ENCODE results near the gene NCKAP5L. TPM values are rescaled to one million over a fixed set of nuclear protein-coding genes. Genes with fewer than 3 reads are reported as not detected.
"Not testable (repeated sequence)": the region's sequence is repeated elsewhere in the genome, so short reads cannot be mapped to it uniquely, and the experiment has no call there.

The NCKAP5L gene
- total RNA-seq, 2 donors from 2014 or later: 10.1 to 13.2 TPM

DNA sequence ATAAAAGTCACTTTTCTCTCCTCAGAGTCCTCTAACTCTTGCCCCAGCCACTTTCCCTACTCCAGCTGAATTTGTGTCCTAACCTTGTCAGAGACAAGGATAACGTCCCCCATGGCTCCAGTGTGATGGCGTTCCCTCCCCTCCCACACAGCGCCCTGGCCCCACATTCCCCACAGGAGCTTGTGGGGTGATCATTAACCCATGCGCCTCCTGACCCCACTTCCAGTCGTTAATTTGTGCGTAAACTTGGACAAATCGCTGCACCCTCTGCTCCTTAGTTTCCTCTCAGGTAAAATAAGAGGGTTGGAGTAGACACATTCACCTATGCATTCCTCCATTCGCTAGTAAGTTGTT is 37.5 kb upstream of the NCKAP5L start:
- TF ChIP-seq POLR2A (IDR thresholded peaks at IDR 0.05) (no peak), CTCF (IDR thresholded peaks at IDR 0.05) (no peak)
- WGBS, 2 donors: 70 to 80% methylated on average over 8 of the region's 8 CpGs
- no peaks in the 10 kb centered on the region for H3K36me3 ChIP-seq (replicated peaks in 1 of 2; ENCODE audit: insufficient read depth in 1 of 2, low read depth in 2 of 2)
- H3K9me3 ChIP-seq: no peaks in the 10 kb centered on the region
- H3K27ac ChIP-seq: no peak overlapping the region
- no peak overlapping the region for H3K4me3 ChIP-seq
- intact Hi-C loops (cut with DNase I): no loop called here
- H3K4me1 ChIP-seq: peaks cover 29% of the 10 kb centered on the region
- no peak for ATAC-seq
- H3K27me3 ChIP-seq: no peaks in the 10 kb centered on the region
- no peak for DNase-seq

DNA sequence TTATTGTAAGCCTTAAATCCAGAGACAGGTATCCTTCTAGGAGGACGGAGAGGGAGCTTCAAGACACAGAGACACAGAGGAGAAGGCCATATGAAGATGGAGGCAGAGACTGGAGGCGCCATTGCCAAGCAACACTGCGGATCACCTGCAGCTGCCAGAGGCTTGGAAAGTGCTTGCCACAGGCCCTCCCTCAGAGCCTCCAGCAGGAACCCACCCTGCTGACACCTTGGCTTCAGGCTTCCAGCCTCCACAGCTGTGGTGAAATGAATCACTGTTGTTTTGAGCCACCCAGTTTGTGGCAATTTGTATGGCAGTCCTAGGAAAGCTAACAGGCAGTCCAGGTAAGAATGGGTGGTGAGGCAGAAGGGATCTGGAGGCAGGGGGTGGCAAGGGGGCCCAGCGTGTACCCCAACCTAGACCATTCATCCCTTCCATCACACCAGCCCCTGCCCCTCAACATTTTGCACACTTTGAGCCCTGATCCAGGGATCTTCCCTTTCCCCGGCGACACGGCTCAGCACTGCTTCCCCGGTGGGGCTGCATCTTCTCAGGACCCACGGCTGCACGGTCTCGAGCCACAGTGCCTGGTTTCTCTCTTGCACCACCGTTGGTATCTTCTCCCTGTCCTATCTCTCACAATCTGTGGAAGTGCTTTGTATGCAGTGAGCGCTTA is 37.0 kb upstream of the NCKAP5L start:
- no peak overlapping the region for H3K4me3 ChIP-seq
- H3K4me1 ChIP-seq: peaks cover 29% of the 10 kb centered on the region
- intact Hi-C loops (cut with DNase I): no loop called here
- WGBS, 2 donors: 79 to 80% methylated on average over 13 of the region's 13 CpGs
- TF ChIP-seq POLR2A (IDR thresholded peaks at IDR 0.05) (no peak), CTCF (IDR thresholded peaks at IDR 0.05) (no peak)
- ATAC-seq (no peak), DNase-seq (no peak)
- no peak overlapping the region for H3K27ac ChIP-seq
- no peaks in the 10 kb centered on the region for H3K9me3 ChIP-seq
- H3K36me3 ChIP-seq (replicated peaks in 1 of 2; ENCODE audit: insufficient read depth in 1 of 2, low read depth in 2 of 2): no peaks in the 10 kb centered on the region
- no peaks in the 10 kb centered on the region for H3K27me3 ChIP-seq

DNA sequence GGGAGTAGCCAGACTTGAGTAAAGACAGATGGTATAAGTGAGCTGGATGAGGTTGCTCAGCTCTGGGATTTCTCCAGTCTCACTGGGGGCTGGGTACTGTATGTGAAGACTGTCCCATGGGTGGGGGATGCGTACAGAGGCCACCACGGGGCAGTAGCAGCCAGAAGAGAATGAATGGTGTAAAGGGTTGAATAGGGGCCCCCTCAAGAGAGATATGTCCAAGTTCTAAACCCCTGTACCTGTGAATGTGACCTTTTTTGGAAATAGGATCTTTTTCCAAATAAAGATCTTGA is 36.5 kb upstream of the NCKAP5L start:
- no peak for TF ChIP-seq CTCF (IDR thresholded peaks at IDR 0.05)
- no peak for TF ChIP-seq POLR2A (IDR thresholded peaks at IDR 0.05)
- ATAC-seq (no peak), DNase-seq (no peak)
- whole genome bisulfite sequencing, 2 donors: 55 to 60% methylated on average over 2 of the region's 2 CpGs
- no peaks in the 10 kb centered on the region for H3K27me3 ChIP-seq
- H3K4me3 ChIP-seq: no peak overlapping the region
- H3K4me1 ChIP-seq: peaks cover 29% of the 10 kb centered on the region
- H3K36me3 ChIP-seq (replicated peaks in 1 of 2; ENCODE audit: insufficient read depth in 1 of 2, low read depth in 2 of 2): no peaks in the 10 kb centered on the region
- no peak overlapping the region for H3K27ac ChIP-seq
- H3K9me3 ChIP-seq: no peaks in the 10 kb centered on the region
- intact Hi-C loops (cut with DNase I): no loop called here

DNA sequence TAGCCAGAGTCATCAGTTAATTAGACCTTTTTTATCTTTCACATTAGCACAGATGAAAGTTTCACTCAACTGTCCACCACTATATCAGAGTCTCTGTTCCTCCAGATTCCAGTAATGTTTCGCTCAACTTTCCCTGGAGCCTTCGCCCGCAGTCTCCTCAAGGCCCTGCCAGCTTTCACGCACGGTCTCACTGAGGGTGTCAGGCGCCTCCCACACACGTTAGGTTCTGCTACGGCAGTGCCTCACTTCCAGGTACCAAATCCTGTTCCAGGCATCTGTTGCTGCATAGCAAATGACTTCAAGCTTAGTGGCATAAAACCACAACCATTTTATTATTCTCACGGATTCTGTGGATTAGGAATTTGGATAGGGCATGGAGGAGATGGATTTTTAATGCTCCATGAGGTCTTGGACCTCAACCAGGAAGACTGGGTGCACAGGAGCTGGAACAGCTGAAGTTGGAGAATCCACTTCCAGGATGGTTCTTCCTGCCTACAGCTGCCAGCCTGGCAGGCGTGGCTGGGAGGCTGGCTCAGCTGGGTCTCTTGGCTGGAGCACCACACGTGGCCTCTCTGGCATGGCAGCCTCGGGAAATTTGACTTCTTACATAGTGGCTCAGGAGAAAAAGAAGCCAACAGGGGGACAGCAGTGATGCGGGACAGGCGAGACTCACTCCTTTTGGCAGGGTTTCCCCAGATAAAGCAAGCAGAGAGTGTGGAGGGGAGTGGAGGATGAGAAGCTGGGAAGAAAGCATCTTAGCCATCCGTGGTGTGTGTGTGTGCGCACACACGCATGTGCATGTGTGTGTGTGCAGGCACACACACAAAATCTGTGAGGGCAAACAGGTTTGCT is 36.0 kb upstream of the NCKAP5L start:
- intact Hi-C loops (cut with DNase I): no loop called here
- TF ChIP-seq CTCF (IDR thresholded peaks at IDR 0.05): no peak
- TF ChIP-seq POLR2A (IDR thresholded peaks at IDR 0.05): no peak
- DNase-seq: no peak
- Histone ChIP-seq H3K9me3 (no peaks in the 10 kb centered on the region), H3K27ac (no peak overlapping the region), H3K36me3 (replicated peaks in 1 of 2; ENCODE audit: insufficient read depth in 1 of 2, low read depth in 2 of 2) (no peaks in the 10 kb centered on the region), H3K4me3 (no peak overlapping the region), H3K4me1 (peaks cover 24% of the 10 kb centered on the region), H3K27me3 (no peaks in the 10 kb centered on the region)
- ATAC-seq: no peak
- 75 to 76% methylated on average over 15 to 17 of the region's 17 CpGs for WGBS, 2 donors

- H3K27ac ChIP-seq; H3K4me1 ChIP-seq; intact Hi-C loops (cut with DNase I); ATAC-seq; H3K9me3 ChIP-seq; H3K27me3 ChIP-seq; H3K4me3 ChIP-seq; H3K36me3 ChIP-seq (replicated peaks in 1 of 2; ENCODE audit: insufficient read depth in 1 of 2, low read depth in 2 of 2); DNase-seq: not testable (repeated sequence)
- WGBS, 2 donors: 87 to 95% methylated on average over 8 to 16 of the region's 31 CpGs
These were observed 32.7 kb upstream of the NCKAP5L start for GRCh38 chr12:49860921-49861320.

GRCh38 chr12:49855890-49856289 is 27.7 kb upstream of the NCKAP5L start:
- DNase-seq; H3K27me3 ChIP-seq; H3K27ac ChIP-seq; ATAC-seq; intact Hi-C loops (cut with DNase I); H3K4me3 ChIP-seq; H3K4me1 ChIP-seq; H3K36me3 ChIP-seq (replicated peaks in 1 of 2; ENCODE audit: insufficient read depth in 1 of 2, low read depth in 2 of 2); H3K9me3 ChIP-seq: not testable (repeated sequence)
- 75 to 82% methylated on average over 4 of the region's 4 CpGs for WGBS, 2 donors

All from body of pancreas (tissue), 4 donors.